Activated T-helper 2 cell treated with anti-CD3 and anti-CD28 coated beads, Interferon-gamma antibody, Interleukin-2, Interleukin-4, amounts not matched to agents 10 μg/mL and 5 μg/mL and 100 μg/mL, durations not matched to agents 14 hours and 24 hours and 36 hours (primary cell): ENCODE data around the gene BABAM2. TPM values are rescaled to one million over a fixed set of nuclear protein-coding genes. Genes with fewer than 3 reads are reported as not detected.

Experiments used
- DNase-seq: peaks from one replicate; pipeline ENCODE4 v3.0.0; 2021; ENCODE audit warnings: low spot score
- H3K27ac Mint-ChIP-seq: one replicate; pipeline ENCODE4 v1.8.0; 2021; ENCODE audit warnings: mixed read lengths
- H3K27me3 Mint-ChIP-seq: one replicate; pipeline ENCODE4 v1.8.0; 2021; ENCODE audit warnings: low read depth, mixed read lengths
- H3K36me3 Mint-ChIP-seq: one replicate; pipeline ENCODE4 v1.8.0; 2021; ENCODE audit warnings: low read depth, mixed read lengths
- H3K4me1 Mint-ChIP-seq: one replicate; pipeline ENCODE4 v1.8.0; 2021; ENCODE audit warnings: low read depth, mixed read lengths
- H3K4me3 Mint-ChIP-seq: one replicate; pipeline ENCODE4 v1.8.0; 2021; ENCODE audit warnings: low read depth, mild to moderate bottlenecking, moderate library complexity, mixed read lengths
- H3K9me3 Mint-ChIP-seq: one replicate; pipeline ENCODE4 v1.8.0; 2021; ENCODE audit warnings: mixed read lengths
- intact Hi-C: fragments of 100-400 bp; cut with micrococcal nuclease; formaldehyde crosslinking; loops from one replicate; pipeline ENCODE4 v1.15.1; 2023
- total RNA-seq: library from RNA; stranded (reverse); gene quantifications from 2 replicates; pipeline ENCODE4 v1.2.3, GENCODE V29; 2022

Gene BABAM2
- total RNA-seq, 1 donor from 2014 or later = 49.0 TPM

DNA sequence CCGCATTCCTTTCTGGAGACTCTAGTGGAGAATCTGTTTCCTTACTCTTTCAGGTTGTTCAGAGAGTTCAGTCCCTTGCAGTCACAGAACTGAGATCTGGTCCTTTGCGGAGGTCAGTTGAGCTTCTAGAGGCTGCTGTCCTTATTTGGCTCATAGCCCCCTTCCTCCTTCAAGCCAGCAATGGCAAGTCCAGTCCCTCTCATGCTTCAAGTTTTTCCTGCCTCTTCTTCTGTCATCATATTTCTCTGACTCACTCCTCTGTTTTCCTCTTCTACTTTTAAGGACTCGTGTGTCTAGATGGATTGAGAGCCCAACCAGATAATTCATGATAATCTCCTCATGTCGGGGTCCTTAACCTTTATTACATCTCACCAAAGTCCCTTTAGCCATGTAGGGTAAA is 328.6 kb downstream of the BABAM2 start:
- Mint-ChIP-seq H3K4me3 (no peak overlapping the region), H3K4me1 (peaks cover 9% of the 10 kb centered on the region), H3K27ac (no peak overlapping the region), H3K36me3 (no peaks in the 10 kb centered on the region), H3K27me3 (no peaks in the 10 kb centered on the region), H3K9me3 (no peaks in the 10 kb centered on the region)
- intact Hi-C loops = no loop called here
- DNase-seq = no peak

DNA sequence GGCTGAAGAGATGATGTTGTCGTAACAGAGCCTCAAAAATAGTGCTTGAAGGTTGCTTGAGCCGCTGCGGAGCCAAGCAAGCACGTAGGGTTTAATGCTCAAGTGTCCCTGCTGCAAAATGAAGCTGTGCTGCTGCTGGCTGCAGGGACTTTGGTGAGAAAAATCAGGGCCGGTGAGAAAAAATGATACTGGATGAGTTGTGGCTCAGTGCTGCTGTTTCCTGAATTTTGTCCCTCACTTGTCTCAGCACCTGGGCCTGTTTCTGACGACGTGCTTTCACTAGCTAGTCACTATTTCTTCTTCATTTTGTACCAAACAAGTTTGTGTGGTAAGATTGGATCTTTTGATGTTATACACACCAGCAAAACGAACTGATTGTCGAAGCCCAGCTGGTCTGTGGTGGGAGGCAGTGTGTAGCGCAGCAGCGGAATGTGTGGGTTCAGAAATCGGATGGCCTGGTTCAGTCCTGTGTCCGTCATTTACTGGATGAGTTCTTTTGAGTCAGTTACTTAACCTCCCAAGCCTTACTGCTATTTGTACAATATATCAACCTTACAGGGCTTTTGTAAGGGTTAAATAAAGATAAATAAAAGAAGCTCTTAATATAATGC is 329.3 kb downstream of the BABAM2 start:
- intact Hi-C loops = no loop called here
- no peaks in the 10 kb centered on the region for H3K36me3 Mint-ChIP-seq
- no peaks in the 10 kb centered on the region for H3K27me3 Mint-ChIP-seq
- H3K4me3 Mint-ChIP-seq = no peak overlapping the region
- DNase-seq = no peak
- peaks cover 10% of the 10 kb centered on the region for H3K4me1 Mint-ChIP-seq
- H3K27ac Mint-ChIP-seq = no peak overlapping the region
- H3K9me3 Mint-ChIP-seq = no peaks in the 10 kb centered on the region

DNA sequence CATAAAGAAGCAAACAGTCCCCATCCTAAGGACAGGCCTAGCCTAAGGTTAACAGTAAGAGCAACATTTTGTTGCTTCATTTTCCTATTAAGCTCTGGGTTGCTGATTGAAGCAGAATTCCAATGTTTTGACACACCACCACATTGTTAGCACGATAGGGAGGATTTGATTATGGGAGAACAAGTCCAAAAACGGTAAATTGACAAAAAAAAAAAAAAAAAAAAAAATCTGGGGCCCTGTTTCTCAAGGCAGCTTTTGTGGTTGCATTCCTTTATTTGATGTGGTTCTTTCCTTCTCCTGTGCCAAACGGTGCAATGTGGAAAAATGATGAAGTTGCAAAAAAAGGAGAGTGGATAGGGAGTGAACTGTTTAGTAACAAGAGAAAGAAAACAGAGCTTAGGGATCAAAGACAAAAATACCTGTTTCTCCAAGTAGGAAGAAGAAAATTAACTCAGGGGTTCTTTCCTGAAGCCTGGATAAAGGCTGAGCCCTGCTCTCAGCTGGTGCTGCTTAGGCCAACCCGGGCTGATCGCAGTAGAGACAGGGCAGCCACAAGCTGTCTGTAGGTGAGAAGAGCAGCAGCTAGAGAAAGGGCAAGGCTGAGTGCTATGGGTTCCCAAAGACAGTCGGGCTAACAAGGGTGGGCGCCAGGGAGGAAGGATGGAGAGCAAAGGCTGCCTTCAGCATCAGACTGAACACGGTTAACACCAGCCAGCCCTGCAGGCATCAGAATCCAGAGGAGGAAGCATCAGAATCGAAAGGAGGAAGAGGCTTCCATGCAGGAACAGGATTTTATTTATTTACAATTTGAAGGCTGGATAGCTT is 334.3 kb downstream of the BABAM2 start:
- Mint-ChIP-seq H3K27ac (no peak overlapping the region), H3K4me3 (no peak overlapping the region), H3K4me1 (peaks cover 20% of the 10 kb centered on the region), H3K9me3 (no peaks in the 10 kb centered on the region), H3K36me3 (no peaks in the 10 kb centered on the region), H3K27me3 (no peaks in the 10 kb centered on the region)
- no peak for DNase-seq
- intact Hi-C loops = no loop called here

DNA sequence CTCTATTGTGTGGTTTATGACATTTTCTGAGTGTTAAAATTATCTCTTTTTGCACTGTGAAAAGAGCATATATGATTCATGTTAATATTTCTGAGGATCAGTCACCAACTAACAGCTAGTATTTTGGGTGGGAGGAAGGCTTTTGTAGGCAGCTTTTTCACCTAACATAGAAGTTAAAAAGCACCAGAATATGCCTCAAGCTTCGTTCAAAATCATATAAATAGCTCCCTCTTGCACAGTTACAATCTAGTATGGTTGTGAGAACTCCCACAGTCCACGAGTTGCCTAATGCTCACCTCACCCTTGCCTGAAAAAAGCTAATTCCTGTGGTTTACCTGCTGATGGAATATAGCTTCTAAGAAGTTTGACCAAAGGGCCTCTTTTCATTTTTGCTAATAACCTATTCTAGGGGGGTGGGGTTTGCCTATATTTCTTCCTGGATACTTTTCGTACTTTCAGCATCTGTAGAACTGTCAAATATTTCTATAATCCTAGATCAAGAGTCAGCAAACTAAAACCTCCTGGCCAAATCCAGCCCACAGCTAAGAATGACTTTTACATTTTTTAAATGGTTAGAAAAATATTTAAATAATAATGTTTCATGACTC is 335.0 kb downstream of the BABAM2 start:
- H3K4me3 Mint-ChIP-seq = no peak overlapping the region
- H3K36me3 Mint-ChIP-seq = peaks cover 4% of the 10 kb centered on the region
- DNase-seq = no peak
- H3K9me3 Mint-ChIP-seq = no peaks in the 10 kb centered on the region
- H3K4me1 Mint-ChIP-seq = peaks cover 18% of the 10 kb centered on the region
- H3K27ac Mint-ChIP-seq = no peak overlapping the region
- intact Hi-C loops = no loop called here
- H3K27me3 Mint-ChIP-seq = no peaks in the 10 kb centered on the region

DNA sequence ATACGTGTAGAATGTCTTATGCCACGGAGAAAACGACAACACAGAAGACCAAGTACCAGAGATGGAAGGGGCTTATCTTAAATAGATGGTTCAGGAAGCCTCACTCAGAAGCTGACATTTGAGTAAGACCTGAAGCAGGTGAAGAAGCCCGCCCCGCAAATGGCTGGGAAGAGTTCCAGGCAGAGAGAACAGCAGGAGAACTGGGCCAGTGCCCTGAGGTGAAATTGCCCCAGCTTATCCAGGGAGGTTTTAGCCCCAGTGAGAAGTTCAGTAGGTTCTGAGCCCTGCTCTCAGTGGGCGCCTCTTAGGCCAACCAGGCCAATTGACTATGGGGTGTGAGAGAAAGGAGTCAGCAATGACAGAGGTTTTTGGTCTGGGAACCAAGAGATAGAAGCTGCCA is 336.0 kb downstream of the BABAM2 start:
- H3K9me3 Mint-ChIP-seq = no peaks in the 10 kb centered on the region
- H3K27ac Mint-ChIP-seq = no peak overlapping the region
- no peaks in the 10 kb centered on the region for H3K27me3 Mint-ChIP-seq
- H3K4me1 Mint-ChIP-seq = peaks cover 18% of the 10 kb centered on the region
- no peak overlapping the region for H3K4me3 Mint-ChIP-seq
- intact Hi-C loops = no loop called here
- H3K36me3 Mint-ChIP-seq = peaks cover 4% of the 10 kb centered on the region
- no peak for DNase-seq

DNA sequence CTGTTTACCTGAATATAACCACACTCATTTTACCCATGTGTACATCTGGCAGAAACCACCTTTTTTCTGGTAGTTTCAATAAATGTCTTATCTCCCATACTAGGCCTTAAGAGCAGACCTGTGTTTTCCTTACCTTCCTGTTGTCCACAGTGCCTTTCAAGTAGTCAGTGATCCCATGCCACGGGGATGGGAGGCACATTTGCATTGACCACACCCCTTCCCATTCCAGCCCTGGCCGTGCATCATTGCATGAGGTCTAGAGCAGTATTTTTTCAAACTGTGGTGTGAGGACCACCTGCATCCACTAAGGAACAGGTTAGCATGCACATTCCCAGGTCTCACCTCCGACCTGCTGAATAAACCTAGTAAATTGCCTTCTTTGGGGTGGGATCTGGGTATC is 337.0 kb downstream of the BABAM2 start:
- Mint-ChIP-seq H3K4me3 (no peak overlapping the region), H3K9me3 (no peaks in the 10 kb centered on the region), H3K36me3 (peaks cover 6% of the 10 kb centered on the region), H3K27me3 (no peaks in the 10 kb centered on the region), H3K27ac (no peak overlapping the region), H3K4me1 (peaks cover 23% of the 10 kb centered on the region)
- intact Hi-C loops = no loop called here
- no peak for DNase-seq

DNA sequence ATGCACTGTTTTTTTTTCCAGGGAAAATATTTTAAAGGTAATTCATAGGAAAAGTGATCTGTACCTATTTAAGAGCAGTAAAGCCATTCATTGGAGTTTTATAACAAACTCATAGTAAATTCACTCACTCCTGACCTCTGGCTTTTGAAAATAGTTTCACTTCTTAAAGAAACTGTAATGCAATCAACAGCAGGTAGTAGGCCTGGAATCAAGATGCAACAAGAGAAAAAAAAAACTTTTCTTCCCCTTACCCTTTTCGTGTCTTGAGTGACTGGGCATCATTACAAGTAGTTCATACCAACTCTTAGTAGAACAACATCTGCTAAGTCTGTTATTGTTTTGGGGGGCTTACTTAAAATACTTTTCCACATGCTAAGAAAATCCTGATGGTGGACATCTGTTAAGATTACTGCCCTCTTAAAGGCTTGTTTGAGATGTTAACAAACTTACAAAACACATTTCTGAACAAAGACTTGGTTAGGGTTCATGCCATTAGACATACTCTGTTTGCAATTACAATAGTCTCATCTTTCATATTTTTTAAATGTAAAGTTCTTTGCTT is 338.0 kb downstream of the BABAM2 start:
- DNase-seq = no peak
- no peaks in the 10 kb centered on the region for H3K9me3 Mint-ChIP-seq

DNA sequence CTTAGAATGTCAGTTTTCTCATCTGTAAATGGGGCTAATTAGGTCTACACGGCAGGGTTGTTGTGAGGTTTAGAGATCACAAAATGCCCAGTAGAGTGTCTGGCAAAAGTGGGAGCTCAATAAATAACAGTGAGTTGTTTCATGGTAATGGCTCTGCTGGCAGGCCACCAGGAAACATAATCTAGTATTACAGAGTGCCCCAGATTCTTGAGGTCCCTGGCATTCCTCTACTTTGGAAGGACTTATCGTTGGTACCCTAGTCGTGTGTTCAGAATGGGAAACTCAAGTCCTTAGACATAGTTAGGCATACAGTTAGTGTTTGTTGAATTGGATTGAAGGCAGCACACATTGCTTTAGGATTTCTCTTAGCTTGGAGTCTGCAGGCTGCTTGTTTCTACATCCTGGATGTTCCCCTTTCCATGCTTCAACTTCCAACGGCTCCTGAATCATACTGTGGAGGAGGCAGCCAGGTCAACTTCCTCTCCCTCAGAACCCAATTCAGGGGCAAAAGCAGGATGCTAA is 340.6 kb downstream of the BABAM2 start:
- Mint-ChIP-seq H3K36me3 (peaks cover 6% of the 10 kb centered on the region), H3K27me3 (no peaks in the 10 kb centered on the region), H3K4me1 (peaks cover 8% of the 10 kb centered on the region), H3K9me3 (no peaks in the 10 kb centered on the region), H3K4me3 (no peak overlapping the region), H3K27ac (no peak overlapping the region)
- intact Hi-C loops = no loop called here
- no peak for DNase-seq

More for the DNA sequence above, 338.0 kb downstream of the BABAM2 start:
- H3K4me3 Mint-ChIP-seq = no peak overlapping the region
- no peaks in the 10 kb centered on the region for H3K27me3 Mint-ChIP-seq
- H3K36me3 Mint-ChIP-seq = peaks cover 6% of the 10 kb centered on the region
- intact Hi-C loops = no loop called here
- no peak overlapping the region for H3K27ac Mint-ChIP-seq
- H3K4me1 Mint-ChIP-seq = peaks cover 21% of the 10 kb centered on the region

DNA sequence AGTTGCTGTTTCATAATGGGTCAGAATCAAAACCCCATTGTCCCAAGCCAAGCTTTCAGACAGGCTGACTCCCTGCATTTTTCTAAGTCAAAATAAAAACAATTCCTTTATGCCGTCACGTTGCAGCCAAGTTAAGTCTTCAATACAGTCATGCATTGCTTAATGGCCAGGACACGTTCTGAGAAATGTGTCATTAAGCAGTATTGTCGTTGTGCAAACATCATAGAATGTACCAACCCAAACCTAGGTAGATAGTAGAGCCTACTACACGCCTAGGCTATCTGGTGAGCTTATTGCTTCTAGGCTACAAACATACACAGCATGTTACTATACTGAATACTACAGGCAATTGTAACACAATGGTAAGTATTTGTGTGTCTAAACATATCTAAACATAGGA is 341.8 kb downstream of the BABAM2 start:
- Mint-ChIP-seq H3K27ac (no peak overlapping the region), H3K4me3 (no peak overlapping the region), H3K36me3 (peaks cover 9% of the 10 kb centered on the region), H3K9me3 (no peaks in the 10 kb centered on the region), H3K27me3 (no peaks in the 10 kb centered on the region), H3K4me1 (peaks cover 8% of the 10 kb centered on the region)
- DNase-seq = no peak
- intact Hi-C loops = no loop called here

DNA sequence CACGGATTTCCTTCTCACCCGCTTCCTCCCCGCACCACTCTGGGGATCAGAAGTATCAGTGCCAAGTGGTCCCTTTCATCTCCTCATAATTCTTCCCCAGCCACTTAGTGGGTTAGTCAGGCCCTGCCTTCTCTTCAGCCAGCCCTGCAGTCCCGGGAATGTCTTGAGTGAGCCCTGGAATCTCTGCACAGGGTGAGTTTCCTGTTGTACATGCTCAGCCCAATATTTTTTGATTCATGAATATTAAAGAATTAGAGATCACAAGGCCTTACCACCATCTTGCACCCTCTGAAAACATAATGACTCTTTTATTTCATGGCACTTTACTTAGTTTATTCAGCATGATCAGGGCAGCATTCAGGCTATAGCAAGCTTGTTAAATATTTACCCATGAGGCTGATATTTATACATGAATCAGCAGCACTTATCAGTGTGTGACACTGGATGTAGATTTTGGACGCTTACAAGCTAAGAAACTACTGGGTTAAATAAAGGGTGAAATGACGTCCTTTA is 342.7 kb downstream of the BABAM2 start:
- Mint-ChIP-seq H3K27ac (no peak overlapping the region), H3K36me3 (peaks cover 11% of the 10 kb centered on the region), H3K9me3 (no peaks in the 10 kb centered on the region), H3K27me3 (no peaks in the 10 kb centered on the region), H3K4me1 (peaks cover 8% of the 10 kb centered on the region), H3K4me3 (no peak overlapping the region)
- intact Hi-C loops = no loop called here
- no peak for DNase-seq

DNA sequence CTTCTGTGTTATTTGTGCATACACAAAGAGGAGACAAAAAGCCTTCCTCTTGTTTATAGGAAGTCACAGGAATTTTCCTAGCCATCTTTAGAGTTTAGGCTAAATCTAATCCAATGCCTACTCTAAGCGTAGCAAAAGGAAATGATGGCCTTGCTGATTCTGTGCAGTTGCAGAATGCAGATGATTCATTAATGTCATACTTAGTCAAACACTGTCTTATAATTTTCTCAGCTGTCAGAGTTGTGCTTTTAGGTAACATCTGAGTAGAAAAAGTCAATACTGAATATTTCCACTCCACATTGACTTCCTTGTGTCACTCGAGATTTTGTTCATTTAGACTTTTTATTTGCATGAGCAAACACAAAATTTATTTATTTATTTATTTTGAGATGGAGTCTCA is 344.3 kb downstream of the BABAM2 start:
- no peak for DNase-seq
- peaks cover 11% of the 10 kb centered on the region for H3K36me3 Mint-ChIP-seq
- intact Hi-C loops = no loop called here
- no peaks in the 10 kb centered on the region for H3K9me3 Mint-ChIP-seq
- no peak overlapping the region for H3K4me3 Mint-ChIP-seq
- peaks cover 5% of the 10 kb centered on the region for H3K4me1 Mint-ChIP-seq
- no peak overlapping the region for H3K27ac Mint-ChIP-seq
- H3K27me3 Mint-ChIP-seq = no peaks in the 10 kb centered on the region

DNA sequence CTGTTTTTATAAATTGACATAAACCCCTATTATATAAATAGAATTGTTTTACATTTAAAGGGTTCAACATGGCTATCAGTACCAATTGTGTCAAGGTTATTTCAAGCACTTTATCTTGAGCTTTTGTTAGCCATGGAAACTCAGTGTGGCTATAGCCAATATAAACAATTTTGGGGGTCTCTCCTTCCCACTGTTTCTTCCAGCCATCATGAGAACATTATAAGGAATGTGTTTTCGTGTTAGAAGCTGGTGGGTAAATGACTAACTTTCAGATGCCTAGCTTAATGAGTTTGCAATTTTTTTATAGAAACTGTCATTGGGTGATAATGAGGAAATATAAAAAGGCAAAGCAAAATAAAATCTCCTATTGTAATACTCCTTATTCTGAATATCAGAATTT is 348.7 kb downstream of the BABAM2 start:
- Mint-ChIP-seq H3K9me3 (no peaks in the 10 kb centered on the region), H3K4me1 (peaks cover 4% of the 10 kb centered on the region), H3K36me3 (peaks cover 14% of the 10 kb centered on the region), H3K27ac (no peak overlapping the region), H3K27me3 (no peaks in the 10 kb centered on the region), H3K4me3 (no peak overlapping the region)
- intact Hi-C loops = no loop called here
- no peak for DNase-seq
